PC-3 (cell line): ENCODE measurements around the gene OR13J1. TPM values are rescaled to one million over a fixed set of nuclear protein-coding genes. Genes with fewer than 3 reads are reported as not detected.

Source experiments
- ATAC-seq: fragments of 200-7000 bp; cut with Tn5 transposase; 2 replicates; pipeline ENCODE4 v1.9.1; 2020; ENCODE audit warnings: mild to moderate bottlenecking, moderate library complexity
- Bru-seq: library from RNA; stranded (reverse); fragments of 400-500 nt; gene quantifications from one replicate; lab custom pipeline; 2021; lab: Mats Ljungman, UMichigan
- BruChase-seq, 2 experiments: library from RNA; stranded (reverse); fragments of 400-500 nt; gene quantifications; one replicate each; lab custom pipeline; 2021; lab: Mats Ljungman, UMichigan
- BruUV-seq: library from RNA; stranded (reverse); fragments of 400-500 nt; replicated peaks from 2 replicates; lab custom pipeline; 2021; lab: Mats Ljungman, UMichigan
- CTCF ChIA-PET: fragments of 300-600 bp; sonication (Branson Sonifier 250); formaldehyde crosslinking; loops from one replicate; lab custom pipeline; 2022; ENCODE audit warnings: antibody characterized with exemption; lab: Charles Lee
- POLR2A ChIA-PET: fragments of 300-600 bp; sonication (Branson Sonifier 250); formaldehyde crosslinking; loops from one replicate; lab custom pipeline; 2022; ENCODE audit warnings: antibody characterized with exemption; ENCODE audit not compliant: unreplicated experiment; lab: Charles Lee
- DNase-seq: peaks from one replicate; pipeline ENCODE4 v3.0.0-alpha.2; 2015
- H2AFZ ChIP-seq: fragments of 300-600 bp; sonication (generic); 2 replicates; pipeline ENCODE4 v1.6.0; 2016; ENCODE audit warnings: antibody characterized with exemption, low read length
- H3F3A ChIP-seq: fragments of 300-600 bp; sonication (generic); one replicate; pipeline ENCODE4 v1.6.0; 2017; ENCODE audit warnings: antibody characterized with exemption, low read length, control low read depth, mild to moderate bottlenecking; ENCODE audit not compliant: unreplicated experiment
- H3K27ac ChIP-seq: fragments of 300-600 bp; sonication (generic); 2 replicates; pipeline ENCODE4 v1.5.1; 2016; ENCODE audit warnings: mild to moderate bottlenecking, low read length
- H3K27me3 ChIP-seq: fragments of 300-600 bp; sonication (generic); 2 replicates; pipeline ENCODE4 v1.6.1; 2016; ENCODE audit warnings: low read length, mixed read lengths
- H3K36me3 ChIP-seq: fragments of 300-600 bp; sonication (generic); 2 replicates; pipeline ENCODE4 v1.6.1; 2016; ENCODE audit warnings: low read depth, mixed run types, low read length, mixed read lengths
- H3K4me1 ChIP-seq: fragments of 300-600 bp; sonication (generic); 2 replicates; pipeline ENCODE4 v1.5.1; 2016; ENCODE audit warnings: low read length; ENCODE audit not compliant: insufficient read depth
- H3K4me2 ChIP-seq: fragments of 300-600 bp; sonication (generic); 2 replicates; pipeline ENCODE4 v1.6.0; 2016; ENCODE audit warnings: low read length
- H3K4me3 ChIP-seq: fragments of 300-600 bp; sonication (generic); 2 replicates; pipeline ENCODE4 v1.5.1; 2016; ENCODE audit warnings: mild to moderate bottlenecking, low read length, mixed read lengths
- H3K79me2 ChIP-seq: fragments of 300-600 bp; sonication (generic); 2 replicates; pipeline ENCODE4 v1.6.1; 2017; ENCODE audit warnings: low read length, mixed read lengths
- H3K9ac ChIP-seq: fragments of 300-600 bp; sonication (generic); 2 replicates; pipeline ENCODE4 v1.6.0; 2016; ENCODE audit warnings: mild to moderate bottlenecking, low read length
- H3K9me2 ChIP-seq: fragments of 300-600 bp; sonication (generic); replicated peaks from 2 replicates; pipeline ENCODE4 v1.6.1; 2016; ENCODE audit warnings: mixed run types, low read length, mixed read lengths
- H3K9me3 ChIP-seq: fragments of 300-600 bp; sonication (generic); 2 replicates; pipeline ENCODE4 v1.6.1; 2016; ENCODE audit warnings: low read length, mixed read lengths
- H4K20me1 ChIP-seq: fragments of 300-600 bp; sonication (generic); 2 replicates; pipeline ENCODE4 v1.6.1; 2016; ENCODE audit warnings: low read length, mixed read lengths
- EZH2 ChIP-seq: fragments of 300-600 bp; sonication (generic); IDR thresholded peaks from one replicate; pipeline ENCODE4 v1.6.1; 2017; ENCODE audit warnings: antibody characterized with exemption, mild to moderate bottlenecking, low read length; ENCODE audit not compliant: unreplicated experiment
- EZH2phosphoT487 ChIP-seq: fragments of 300-600 bp; sonication (generic); IDR thresholded peaks from 2 replicates; pipeline ENCODE4 v1.6.1; 2018; ENCODE audit warnings: mild to moderate bottlenecking, antibody characterized with exemption, low read length, borderline replicate concordance
- intact Hi-C: fragments of 100-400 bp; cut with micrococcal nuclease; formaldehyde crosslinking; loops from 2 replicates; pipeline ENCODE4 v1.9.0; 2023
- long read RNA-seq: library from polyadenylated mRNA; unstranded; transcript quantifications from one replicate; pipeline ENCODE4 v2.0.0, GENCODE V29; 2021; ENCODE audit not compliant: unreplicated experiment
- total RNA-seq: library from RNA; depleted of rRNA; stranded (reverse); fragments of >200 nt; gene quantifications from 2 replicates; pipeline ENCODE4 v1.2.3, GENCODE V29; 2014; rRNA removed
- TF ChIP-seq, protein P1 (sequence below): fragments of 300-600 bp; sonication (generic); conservative IDR thresholded peaks from 2 replicates; pipeline ENCODE4 v1.5.1; 2017; ENCODE audit warnings: antibody characterized with exemption, low read depth, mild to moderate bottlenecking, low read length

The OR13J1 gene
- total RNA-seq (not detected in 2 replicates), Bru-seq, nascent RNA (not detected), BruChase-seq, experiment 1, labeled RNA remaining after a 6-hour chase (not detected), BruChase-seq, experiment 2, labeled RNA remaining after a 2-hour chase (not detected)
- long read RNA-seq: 0 reads

DNA sequence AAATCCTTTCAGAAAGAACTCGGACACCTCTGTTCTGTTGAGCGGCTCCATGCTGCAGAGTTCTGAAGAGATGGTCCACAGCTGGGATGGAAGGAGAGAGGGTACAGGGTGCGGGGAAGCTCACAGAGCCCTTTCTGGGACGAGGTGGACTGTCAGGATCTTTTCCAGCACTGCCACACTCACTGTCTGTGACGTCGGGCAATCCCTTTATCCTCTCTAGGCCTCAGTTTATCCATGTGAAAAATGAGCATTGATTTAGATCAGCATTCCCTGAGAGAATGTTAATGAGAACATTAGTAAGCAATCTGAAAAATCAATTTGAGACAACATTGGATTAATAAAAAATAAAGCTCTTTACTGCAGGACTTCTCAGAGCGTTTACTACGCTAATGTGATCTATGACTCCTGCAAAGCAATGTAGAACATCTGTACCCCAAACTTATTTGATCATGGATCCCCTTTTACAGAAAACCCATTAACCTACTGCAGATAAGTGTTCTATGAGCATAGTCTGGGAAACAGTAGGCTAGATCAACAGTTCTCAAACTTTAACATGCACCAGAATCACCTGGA, at the start of gene OR13J1:
Gene OR13J1, minus strand, starts transcription at position 51 of the 573 bp plus-strand sequence. Its CDS starts 0 bp downstream, at position 51.
- ATAC-seq (no peak), DNase-seq (no peak)
- no peak within 1 kb of the TSS for H3K27ac ChIP-seq
- ChIA-PET CTCF (no interaction called here), POLR2A (no interaction called here)
- H3K9me2 ChIP-seq: no peaks in the 10 kb centered on the region
- H3F3A ChIP-seq: no peaks in the 10 kb centered on the region
- no peak within 1 kb of the TSS for H3K9ac ChIP-seq
- no peaks in the 10 kb centered on the region for H3K36me3 ChIP-seq
- intact Hi-C loops: no loop called here
- H3K4me3 ChIP-seq: no peak within 1 kb of the TSS
- no peaks in the 10 kb centered on the region for H3K9me3 ChIP-seq
- H3K79me2 ChIP-seq: no peaks in the 10 kb centered on the region
- H3K4me2 ChIP-seq: no peak within 1 kb of the TSS
- no peak for TF ChIP-seq EZH2
- no peak for TF ChIP-seq EZH2phosphoT487
- TF ChIP-seq, protein P1, sequence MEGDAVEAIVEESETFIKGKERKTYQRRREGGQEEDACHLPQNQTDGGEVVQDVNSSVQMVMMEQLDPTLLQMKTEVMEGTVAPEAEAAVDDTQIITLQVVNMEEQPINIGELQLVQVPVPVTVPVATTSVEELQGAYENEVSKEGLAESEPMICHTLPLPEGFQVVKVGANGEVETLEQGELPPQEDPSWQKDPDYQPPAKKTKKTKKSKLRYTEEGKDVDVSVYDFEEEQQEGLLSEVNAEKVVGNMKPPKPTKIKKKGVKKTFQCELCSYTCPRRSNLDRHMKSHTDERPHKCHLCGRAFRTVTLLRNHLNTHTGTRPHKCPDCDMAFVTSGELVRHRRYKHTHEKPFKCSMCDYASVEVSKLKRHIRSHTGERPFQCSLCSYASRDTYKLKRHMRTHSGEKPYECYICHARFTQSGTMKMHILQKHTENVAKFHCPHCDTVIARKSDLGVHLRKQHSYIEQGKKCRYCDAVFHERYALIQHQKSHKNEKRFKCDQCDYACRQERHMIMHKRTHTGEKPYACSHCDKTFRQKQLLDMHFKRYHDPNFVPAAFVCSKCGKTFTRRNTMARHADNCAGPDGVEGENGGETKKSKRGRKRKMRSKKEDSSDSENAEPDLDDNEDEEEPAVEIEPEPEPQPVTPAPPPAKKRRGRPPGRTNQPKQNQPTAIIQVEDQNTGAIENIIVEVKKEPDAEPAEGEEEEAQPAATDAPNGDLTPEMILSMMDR: no peak
- H3K4me1 ChIP-seq: peaks cover 9% of the 10 kb centered on the region
- no peaks in the 10 kb centered on the region for H4K20me1 ChIP-seq
- H2AFZ ChIP-seq: no peak within 1 kb of the TSS
- BruUV-seq: no TSS peak
- H3K27me3 ChIP-seq: no peaks in the 10 kb centered on the region

- Histone ChIP-seq H3K9ac (no peak overlapping the region), H3K9me2 (no peaks in the 10 kb centered on the region), H3K79me2 (no peaks in the 10 kb centered on the region), H3K36me3 (no peaks in the 10 kb centered on the region), H2AFZ (no peak overlapping the region), H3F3A (peaks cover 8% of the 10 kb centered on the region), H3K27ac (no peak overlapping the region), H4K20me1 (no peaks in the 10 kb centered on the region), H3K4me3 (no peak overlapping the region), H3K9me3 (no peaks in the 10 kb centered on the region), H3K4me2 (no peak overlapping the region), H3K27me3 (no peaks in the 10 kb centered on the region), H3K4me1 (peaks cover 19% of the 10 kb centered on the region)
- no peak for ATAC-seq
- POLR2A ChIA-PET: interaction anchor here (0.5 kb wide), 1 partner anchor 403 kb away, joined by 3 read pairs; no protein-coding TSS in a partner anchor
- CTCF ChIA-PET: no interaction called here
- no peak for DNase-seq
- no TSS peak for BruUV-seq
- intact Hi-C loops: no loop called here
- TF ChIP-seq, protein P1: no peak
- no peak for TF ChIP-seq EZH2
- no peak for TF ChIP-seq EZH2phosphoT487
Observed at GRCh38 chr9:35919212-35920008, 49.2 kb upstream of the OR13J1 start.

GRCh38 chr9:35918780-35919179, 48.6 kb upstream of the OR13J1 start:
- no peak overlapping the region for H2AFZ ChIP-seq
- no peak overlapping the region for H3K4me2 ChIP-seq
- no peak overlapping the region for H3K4me3 ChIP-seq
- no peak overlapping the region for H3K9ac ChIP-seq
- no peaks in the 10 kb centered on the region for H3K27me3 ChIP-seq
- peaks cover 6% of the 10 kb centered on the region for H3F3A ChIP-seq
- ChIA-PET CTCF (no interaction called here), POLR2A (interaction anchor here (0.5 kb wide), 1 partner anchor 404 kb away, joined by 3 read pairs; no protein-coding TSS in a partner anchor)
- ATAC-seq: no peak
- H3K9me2 ChIP-seq: no peaks in the 10 kb centered on the region
- no peaks in the 10 kb centered on the region for H3K79me2 ChIP-seq
- BruUV-seq: no TSS peak
- H4K20me1 ChIP-seq: no peaks in the 10 kb centered on the region
- H3K4me1 ChIP-seq: peaks cover 15% of the 10 kb centered on the region
- no peaks in the 10 kb centered on the region for H3K9me3 ChIP-seq
- H3K36me3 ChIP-seq: no peaks in the 10 kb centered on the region
- TF ChIP-seq, protein P1: no peak
- TF ChIP-seq EZH2 (no peak), EZH2phosphoT487 (no peak)
- DNase-seq: no peak
- H3K27ac ChIP-seq: no peak overlapping the region
- intact Hi-C loops: no loop called here
